GM06990 (cell line): ENCODE measurements around the gene MOBP.

Source experiments
- DNase-seq: peaks from one replicate; pipeline ENCODE4 v3.0.0-alpha.2; 2011; ENCODE audit not compliant: insufficient read length; ENCODE audit errors: extremely low read depth
- H3K27me3 ChIP-seq: replicated peaks from 2 replicates; pipeline ENCODE4 v1.6.0; 2011; ENCODE audit warnings: low read length; ENCODE audit not compliant: control insufficient read depth, insufficient read depth
- H3K36me3 ChIP-seq: 2 replicates; pipeline ENCODE4 v1.5.1; 2011; ENCODE audit warnings: low read length; ENCODE audit not compliant: control insufficient read depth, insufficient read depth
- H3K4me3 ChIP-seq: replicated peaks from 2 replicates; pipeline ENCODE4 v1.5.1; 2011; ENCODE audit warnings: low read depth, mild to moderate bottlenecking, control low read depth, low read length
- TF ChIP-seq, protein P1 (sequence below): IDR thresholded peaks from 2 replicates; pipeline ENCODE4 v1.5.1; 2011; ENCODE audit warnings: low read length, control low read depth, mild to moderate bottlenecking, inconsistent platforms; ENCODE audit not compliant: insufficient read depth, poor library complexity, severe bottlenecking

MOBP gene

DNA sequence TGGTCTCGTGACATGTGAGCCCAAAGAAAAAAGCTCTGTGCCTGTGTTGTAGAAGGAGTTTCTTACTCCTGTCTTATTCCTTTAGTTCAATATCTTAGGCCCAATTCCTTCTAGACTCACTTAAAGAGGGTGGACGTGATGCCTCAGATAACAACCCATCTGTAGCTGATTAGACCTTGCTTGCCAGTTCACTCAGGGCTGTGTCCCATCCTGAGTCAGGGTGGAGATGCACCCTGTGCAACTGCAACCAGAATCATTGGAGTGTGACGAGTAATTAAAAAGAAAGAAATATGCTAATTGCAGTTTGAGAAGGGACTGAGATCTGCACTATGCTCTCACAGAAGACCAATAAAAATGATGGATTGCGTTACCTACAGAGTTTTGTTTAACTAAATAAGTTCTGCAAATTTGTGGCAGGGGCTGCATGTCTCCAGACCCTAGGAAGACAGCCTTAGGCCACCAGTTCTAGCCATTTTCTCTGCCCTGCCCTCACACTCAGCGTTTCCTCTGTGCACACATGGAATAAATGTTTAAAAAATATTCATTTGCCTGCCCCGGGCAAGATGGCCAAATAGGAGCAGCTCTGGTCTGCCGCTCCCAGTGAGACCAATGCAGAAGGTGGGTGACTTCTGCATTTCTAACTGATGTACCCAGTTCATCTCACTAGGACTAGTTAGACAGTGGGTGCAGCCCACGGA is 83.0 kb downstream of the MOBP start:
- TF ChIP-seq, protein P1, sequence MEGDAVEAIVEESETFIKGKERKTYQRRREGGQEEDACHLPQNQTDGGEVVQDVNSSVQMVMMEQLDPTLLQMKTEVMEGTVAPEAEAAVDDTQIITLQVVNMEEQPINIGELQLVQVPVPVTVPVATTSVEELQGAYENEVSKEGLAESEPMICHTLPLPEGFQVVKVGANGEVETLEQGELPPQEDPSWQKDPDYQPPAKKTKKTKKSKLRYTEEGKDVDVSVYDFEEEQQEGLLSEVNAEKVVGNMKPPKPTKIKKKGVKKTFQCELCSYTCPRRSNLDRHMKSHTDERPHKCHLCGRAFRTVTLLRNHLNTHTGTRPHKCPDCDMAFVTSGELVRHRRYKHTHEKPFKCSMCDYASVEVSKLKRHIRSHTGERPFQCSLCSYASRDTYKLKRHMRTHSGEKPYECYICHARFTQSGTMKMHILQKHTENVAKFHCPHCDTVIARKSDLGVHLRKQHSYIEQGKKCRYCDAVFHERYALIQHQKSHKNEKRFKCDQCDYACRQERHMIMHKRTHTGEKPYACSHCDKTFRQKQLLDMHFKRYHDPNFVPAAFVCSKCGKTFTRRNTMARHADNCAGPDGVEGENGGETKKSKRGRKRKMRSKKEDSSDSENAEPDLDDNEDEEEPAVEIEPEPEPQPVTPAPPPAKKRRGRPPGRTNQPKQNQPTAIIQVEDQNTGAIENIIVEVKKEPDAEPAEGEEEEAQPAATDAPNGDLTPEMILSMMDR: no peak
- Histone ChIP-seq H3K36me3 (no peaks in the 10 kb centered on the region), H3K4me3 (no peak overlapping the region), H3K27me3 (no peaks in the 10 kb centered on the region)
- no peak for DNase-seq
